ENCODE data around the gene FBXL19. TPM values are rescaled to one million over a fixed set of nuclear protein-coding genes. Genes with fewer than 3 reads are reported as not detected.

The FBXL19 gene
- total and polyA plus RNA-seq, 9 of the 15 experiments (the other 6 are each of a cell fraction or from before 2014, with no cell fraction given), result 0.13 to 48.0 (median 13.5) TPM; not detected in 1

DNA sequence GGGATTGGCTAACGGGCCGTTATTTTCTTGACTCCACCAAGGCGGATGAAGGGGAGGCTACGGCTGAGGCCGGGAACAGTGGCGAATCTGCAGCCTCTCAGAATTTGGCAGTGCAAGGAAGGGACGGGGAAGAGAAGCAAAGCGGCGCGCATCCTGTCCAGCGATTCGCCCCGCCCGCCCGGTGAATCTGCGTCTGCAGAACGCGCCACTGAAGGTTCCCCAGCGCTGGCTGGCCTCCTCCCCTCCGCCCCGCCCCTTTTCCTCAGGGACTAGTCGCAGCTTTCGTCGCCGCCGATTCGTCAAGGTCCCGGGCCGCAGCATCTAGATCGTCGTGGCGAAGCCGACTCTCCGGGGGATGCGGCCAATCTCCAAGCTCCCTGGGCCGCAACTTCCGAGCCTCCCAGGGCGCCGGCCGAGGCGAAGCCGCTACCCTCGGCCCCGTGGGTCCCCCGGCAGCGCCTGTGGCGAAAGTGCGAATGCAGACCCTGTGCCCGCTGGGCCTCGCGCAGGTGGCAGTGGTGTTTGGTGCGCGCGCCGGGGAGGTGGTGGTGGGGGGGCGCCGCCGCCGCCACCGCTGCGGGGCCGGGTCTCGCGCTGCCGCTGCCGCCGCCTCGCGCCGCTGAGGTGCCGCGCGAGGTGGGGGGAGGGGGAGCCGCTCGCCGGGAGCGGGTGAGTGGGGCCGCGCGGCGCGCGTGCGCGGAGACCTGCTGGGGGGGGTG is 34.2 kb downstream of the FBXL19 start, which contains the start of gene SETD1A (continued):
- TF ChIP-seq MAZ (CRISPR knock-in tag; conservative IDR thresholded peaks at IDR 0.05 in 1 of 2, IDR thresholded peaks at IDR 0.05 in 1 of 2) (peak; percentile 97 to 99), FIP1L1 (IDR thresholded peaks at IDR 0.05; ENCODE audit: low read depth, low read length, poor library complexity, severe bottlenecking) (peak; percentile 80), BCL6 (CRISPR knock-in tag; IDR thresholded peaks at IDR 0.05) (no peak), MAFF (IDR thresholded peaks at IDR 0.05; ENCODE audit: low read length) (no peak), RCOR1 (IDR thresholded peaks at IDR 0.05; ENCODE audit: borderline replicate concordance in 1 of 2, low read depth in 2 of 2, low read length in 2 of 2) (no peak), NEUROD1 (IDR thresholded peaks at IDR 0.05; ENCODE audit: borderline replicate concordance, low read depth, low read length, partially characterized antibody) (peak; percentile 89), RBM25 (IDR thresholded peaks at IDR 0.05; ENCODE audit: low read depth, low read length, severe bottlenecking) (no peak), SOX6 (IDR thresholded peaks at IDR 0.05) (peak; percentile 96), ZNF124 (CRISPR knock-in tag; IDR thresholded peaks at IDR 0.05) (no peak), ESRRA (IDR thresholded peaks at IDR 0.05; ENCODE audit: borderline replicate concordance, low read depth) (no peak), NCOA4 (IDR thresholded peaks at IDR 0.05; ENCODE audit: partially characterized antibody) (no peak), ZC3H11A (IDR thresholded peaks at IDR 0.05; ENCODE audit: low read depth, low read length) (no peak)
- TF ChIP-seq, protein P1, sequence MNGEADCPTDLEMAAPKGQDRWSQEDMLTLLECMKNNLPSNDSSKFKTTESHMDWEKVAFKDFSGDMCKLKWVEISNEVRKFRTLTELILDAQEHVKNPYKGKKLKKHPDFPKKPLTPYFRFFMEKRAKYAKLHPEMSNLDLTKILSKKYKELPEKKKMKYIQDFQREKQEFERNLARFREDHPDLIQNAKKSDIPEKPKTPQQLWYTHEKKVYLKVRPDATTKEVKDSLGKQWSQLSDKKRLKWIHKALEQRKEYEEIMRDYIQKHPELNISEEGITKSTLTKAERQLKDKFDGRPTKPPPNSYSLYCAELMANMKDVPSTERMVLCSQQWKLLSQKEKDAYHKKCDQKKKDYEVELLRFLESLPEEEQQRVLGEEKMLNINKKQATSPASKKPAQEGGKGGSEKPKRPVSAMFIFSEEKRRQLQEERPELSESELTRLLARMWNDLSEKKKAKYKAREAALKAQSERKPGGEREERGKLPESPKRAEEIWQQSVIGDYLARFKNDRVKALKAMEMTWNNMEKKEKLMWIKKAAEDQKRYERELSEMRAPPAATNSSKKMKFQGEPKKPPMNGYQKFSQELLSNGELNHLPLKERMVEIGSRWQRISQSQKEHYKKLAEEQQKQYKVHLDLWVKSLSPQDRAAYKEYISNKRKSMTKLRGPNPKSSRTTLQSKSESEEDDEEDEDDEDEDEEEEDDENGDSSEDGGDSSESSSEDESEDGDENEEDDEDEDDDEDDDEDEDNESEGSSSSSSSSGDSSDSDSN (IDR thresholded peaks at IDR 0.05; ENCODE audit: borderline replicate concordance in 1 of 2, low read depth in 2 of 2, low read length in 2 of 2), result no peak; a peak in 1 of 4 replicates
- TF ChIP-seq, protein P2, sequence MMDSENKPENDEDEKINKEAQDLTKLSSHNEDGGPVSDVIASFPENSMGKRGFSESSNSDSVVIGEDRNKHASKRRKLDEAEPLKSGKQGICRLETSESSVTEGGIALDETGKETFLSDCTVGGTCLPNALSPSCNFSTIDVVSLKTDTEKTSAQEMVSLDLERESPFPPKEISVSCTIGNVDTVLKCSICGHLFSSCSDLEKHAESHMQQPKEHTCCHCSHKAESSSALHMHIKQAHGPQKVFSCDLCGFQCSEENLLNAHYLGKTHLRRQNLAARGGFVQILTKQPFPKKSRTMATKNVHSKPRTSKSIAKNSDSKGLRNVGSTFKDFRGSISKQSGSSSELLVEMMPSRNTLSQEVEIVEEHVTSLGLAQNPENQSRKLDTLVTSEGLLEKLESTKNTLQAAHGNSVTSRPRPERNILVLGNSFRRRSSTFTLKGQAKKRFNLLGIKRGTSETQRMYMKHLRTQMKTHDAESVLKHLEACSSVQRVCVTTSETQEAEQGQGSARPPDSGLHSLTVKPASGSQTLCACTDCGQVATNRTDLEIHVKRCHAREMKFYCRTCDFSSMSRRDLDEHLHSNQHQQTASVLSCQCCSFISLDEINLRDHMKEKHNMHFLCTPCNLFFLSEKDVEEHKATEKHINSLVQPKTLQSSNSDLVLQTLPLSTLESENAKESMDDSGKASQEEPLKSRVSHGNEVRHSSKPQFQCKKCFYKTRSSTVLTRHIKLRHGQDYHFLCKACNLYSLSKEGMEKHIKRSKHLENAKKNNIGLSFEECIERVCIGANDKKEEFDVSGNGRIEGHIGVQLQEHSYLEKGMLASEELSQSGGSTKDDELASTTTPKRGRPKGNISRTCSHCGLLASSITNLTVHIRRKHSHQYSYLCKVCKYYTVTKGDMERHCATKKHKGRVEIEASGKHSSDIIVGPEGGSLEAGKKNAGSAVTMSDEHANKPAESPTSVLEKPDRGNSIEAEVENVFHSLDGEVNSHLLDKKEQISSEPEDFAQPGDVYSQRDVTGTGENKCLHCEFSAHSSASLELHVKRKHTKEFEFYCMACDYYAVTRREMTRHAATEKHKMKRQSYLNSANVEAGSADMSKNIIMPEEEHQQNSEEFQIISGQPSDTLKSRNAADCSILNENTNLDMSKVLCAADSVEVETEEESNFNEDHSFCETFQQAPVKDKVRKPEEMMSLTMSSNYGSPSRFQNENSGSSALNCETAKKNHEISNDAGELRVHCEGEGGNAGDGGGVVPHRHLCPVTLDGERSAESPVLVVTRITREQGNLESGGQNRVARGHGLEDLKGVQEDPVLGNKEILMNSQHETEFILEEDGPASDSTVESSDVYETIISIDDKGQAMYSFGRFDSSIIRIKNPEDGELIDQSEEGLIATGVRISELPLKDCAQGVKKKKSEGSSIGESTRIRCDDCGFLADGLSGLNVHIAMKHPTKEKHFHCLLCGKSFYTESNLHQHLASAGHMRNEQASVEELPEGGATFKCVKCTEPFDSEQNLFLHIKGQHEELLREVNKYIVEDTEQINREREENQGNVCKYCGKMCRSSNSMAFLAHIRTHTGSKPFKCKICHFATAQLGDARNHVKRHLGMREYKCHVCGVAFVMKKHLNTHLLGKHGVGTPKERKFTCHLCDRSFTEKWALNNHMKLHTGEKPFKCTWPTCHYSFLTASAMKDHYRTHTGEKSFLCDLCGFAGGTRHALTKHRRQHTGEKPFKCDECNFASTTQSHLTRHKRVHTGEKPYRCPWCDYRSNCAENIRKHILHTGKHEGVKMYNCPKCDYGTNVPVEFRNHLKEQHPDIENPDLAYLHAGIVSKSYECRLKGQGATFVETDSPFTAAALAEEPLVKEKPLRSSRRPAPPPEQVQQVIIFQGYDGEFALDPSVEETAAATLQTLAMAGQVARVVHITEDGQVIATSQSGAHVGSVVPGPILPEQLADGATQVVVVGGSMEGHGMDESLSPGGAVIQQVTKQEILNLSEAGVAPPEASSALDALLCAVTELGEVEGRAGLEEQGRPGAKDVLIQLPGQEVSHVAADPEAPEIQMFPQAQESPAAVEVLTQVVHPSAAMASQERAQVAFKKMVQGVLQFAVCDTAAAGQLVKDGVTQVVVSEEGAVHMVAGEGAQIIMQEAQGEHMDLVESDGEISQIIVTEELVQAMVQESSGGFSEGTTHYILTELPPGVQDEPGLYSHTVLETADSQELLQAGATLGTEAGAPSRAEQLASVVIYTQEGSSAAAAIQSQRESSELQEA (IDR thresholded peaks at IDR 0.05; ENCODE audit: low read depth), result no peak

Data from K562 (cell line).